ENCODE measurements around the gene SCIN. TPM values are rescaled to one million over a fixed set of nuclear protein-coding genes. Genes with fewer than 3 reads are reported as not detected.
A peak's percentile ranks its signal among the peaks of the same experiment; 100 is the strongest.
"Not testable (repeated sequence)": the region's sequence is repeated elsewhere in the genome, so short reads cannot be mapped to it uniquely, and the experiment has no call there.

The SCIN gene
- polyA plus RNA-seq, 10 donors: 0.28 to 1.4 (median 0.80) TPM

DNA sequence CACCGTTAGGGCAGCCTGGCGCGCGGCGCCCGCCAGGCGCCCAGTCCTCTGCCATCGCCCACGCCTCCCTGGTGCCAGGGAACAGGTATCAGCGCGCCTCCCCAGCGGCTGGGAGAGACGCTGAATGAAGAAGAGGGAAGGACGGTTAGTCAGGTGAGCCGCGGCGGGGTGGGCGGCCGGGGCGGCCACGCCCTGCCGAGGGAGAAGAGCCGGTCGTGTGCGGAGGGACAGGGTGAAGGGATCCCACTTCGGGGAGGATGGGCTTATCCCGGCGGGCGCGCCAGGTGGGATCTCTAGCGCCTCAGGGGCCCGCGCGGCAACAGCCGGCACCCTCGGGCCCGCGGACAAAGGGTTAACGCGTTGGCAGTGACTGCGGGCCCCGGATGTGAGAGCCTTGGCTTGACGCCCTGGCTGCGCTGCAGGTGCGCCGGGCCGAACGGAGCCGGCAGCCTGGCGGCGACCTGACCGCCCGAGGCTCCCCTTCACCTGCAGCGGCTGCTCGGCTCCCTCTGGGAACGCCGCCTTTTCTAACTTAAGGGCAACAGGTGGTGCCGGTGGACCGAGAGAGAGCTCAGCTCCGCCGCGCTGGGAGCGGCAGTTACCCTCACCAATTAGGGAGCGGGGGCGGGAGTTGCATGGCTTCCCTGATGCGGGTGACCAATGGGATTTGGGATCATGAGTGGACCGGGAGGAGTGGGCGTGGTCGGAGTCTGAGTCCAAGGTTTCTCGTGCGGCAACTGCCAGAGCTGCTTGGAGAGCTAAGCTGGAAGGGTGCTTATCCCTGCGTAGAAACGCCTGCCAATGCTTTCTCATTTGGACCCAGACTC lies 116.6 kb downstream of the SCIN start, which contains the start of gene ARL4A:
ARL4A (plus strand) TSS at position 743 of the 827 bp plus-strand sequence. CDS start 622 bp downstream, outside the sequence.
- peak; percentile 98 to 99 (median 99) for DNase-seq

DNA sequence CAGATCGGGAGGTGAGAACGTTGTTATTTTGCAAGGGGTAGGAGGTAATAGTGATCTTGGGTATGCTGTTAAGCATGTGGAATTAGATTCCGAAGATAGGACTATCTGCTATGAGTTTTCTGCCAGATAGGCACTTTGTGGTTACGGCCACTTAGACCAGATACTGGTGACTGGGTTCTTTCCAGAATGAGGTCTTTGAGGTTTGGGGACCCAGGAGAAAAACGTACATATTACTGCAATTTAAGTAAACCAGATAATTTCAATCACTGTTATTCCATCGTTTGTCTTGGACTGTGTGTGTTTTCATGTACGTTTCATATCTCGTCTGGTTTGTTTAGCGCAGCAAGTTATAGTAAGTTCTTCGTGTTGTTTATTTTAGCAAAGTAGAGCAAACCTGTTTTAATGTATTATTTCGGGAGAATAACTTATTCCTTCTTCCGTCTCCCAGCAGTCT lies 117.2 kb downstream of the SCIN start:
- DNase-seq: no peak

DNA sequence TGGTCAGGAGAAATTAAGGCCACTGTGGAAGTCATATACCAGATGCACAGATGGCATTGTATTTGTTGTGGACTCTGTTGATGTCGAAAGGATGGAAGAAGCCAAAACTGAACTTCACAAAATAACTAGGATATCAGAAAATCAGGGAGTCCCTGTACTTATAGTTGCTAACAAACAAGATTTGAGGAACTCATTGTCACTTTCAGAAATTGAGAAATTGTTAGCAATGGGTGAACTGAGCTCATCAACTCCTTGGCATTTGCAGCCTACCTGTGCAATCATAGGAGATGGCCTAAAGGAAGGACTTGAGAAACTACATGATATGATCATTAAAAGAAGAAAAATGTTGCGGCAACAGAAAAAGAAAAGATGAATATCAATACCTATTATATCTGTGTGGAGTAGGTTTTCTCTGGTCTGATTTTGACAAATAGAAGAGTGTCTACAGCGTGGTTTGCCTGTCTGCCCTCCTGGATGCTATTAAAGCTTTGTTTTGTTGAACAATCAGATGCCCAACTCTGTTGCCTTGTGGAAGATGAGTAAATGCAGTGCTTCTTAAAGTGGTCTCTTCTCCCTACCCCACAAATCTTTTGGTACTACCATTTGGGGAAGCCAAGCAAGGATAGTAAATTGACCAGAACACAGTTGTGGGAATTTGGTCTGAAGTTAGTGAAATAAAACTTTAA lies 118.1 kb downstream of the SCIN start:
- not testable (repeated sequence) for DNase-seq

DNA sequence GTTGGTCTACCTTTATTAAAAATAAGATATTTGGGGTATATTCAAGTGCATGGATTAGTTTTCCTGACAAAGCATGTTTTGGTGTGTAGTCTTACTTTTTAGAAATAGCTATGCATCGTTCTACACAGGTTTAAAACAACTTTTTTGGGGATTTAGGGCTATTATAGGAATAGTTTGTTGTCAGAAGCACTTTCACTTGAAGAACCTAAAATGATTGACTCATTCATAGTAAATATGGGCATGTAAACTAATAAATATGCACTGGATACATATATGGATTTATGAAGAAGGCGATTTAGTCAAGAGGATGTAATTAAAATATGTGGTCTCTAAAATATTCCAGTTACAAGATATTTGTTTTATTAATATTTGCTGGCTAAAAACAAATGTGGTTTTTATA lies 118.9 kb downstream of the SCIN start:
- DNase-seq: no peak

DNA sequence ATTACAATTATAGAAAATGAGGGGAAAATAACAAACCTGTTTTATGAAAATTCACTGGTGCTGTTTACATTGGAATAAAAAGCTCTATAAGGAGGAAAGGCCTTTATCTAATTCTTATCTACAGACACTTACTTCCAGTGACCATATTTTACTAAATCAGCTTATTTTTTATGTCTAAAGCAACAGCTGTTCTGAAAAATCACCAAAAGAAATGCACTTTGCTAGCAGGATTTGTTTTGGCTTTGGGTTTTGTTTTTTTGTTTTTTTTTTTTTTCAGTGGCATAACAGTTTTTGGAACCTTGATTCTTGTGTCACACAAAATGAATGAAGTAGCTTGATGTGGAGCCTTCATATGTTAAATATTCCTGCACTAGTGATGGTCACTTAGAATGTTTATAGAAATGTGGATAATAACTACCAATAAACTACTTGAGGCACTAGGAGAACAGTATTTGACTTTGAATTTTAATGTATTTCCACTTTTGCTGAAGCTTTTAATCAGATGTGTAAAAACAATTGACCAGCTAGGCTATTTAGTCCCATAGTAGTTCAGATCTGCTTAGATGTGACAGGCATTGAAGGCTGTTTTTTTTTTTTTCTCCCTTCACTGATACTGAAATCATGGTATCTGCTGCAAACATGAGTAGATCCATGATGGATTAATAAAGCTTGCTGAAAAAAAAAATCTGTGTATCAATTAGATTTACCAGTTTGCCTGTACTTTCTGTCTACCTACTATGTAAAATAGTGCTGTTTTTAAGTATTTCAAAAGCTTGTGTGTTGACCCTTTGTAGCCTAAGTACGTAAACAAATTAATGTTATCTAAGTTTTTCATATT lies 119.7 kb downstream of the SCIN start:
- peak in 1 of 3 donors; percentile 7 for DNase-seq

DNA sequence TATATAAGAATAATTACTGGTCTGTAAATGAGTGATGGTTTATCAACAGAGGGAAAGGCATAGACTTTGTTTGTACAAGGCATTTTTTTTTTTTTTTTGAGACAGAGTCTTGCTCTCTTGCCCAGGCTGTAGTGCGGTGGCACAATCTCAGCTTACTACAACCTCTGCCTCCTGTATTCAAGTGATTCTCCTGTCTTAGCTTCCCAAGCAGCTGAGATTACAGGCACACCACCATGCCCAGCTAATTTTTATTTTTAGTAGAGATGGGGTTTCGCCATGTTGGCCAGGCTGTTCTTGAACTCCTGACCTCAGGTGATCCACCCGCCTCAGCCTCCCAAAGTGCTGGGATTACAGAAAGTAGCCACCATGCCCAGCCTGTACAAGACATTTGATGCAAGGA lies 120.9 kb downstream of the SCIN start:
- not testable (repeated sequence) for DNase-seq

DNA sequence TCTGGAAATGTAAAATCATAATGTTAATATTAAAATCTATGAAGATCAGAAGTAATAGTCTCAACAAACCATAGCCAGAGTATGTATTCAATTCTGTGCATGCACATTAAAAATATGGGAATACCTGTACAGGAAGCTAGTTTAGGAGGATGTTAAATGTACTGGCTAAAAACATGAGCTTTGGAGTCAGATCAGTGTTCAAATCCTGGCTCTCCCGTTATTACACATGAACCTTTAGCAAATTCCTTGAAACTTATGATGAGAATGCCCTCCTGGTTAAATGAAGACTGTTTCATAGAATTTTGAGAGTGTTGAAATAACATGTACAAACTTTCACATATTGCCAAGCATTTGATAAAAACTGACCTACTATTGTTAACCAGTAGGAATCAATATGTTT lies 121.5 kb downstream of the SCIN start:
- no peak for DNase-seq

DNA sequence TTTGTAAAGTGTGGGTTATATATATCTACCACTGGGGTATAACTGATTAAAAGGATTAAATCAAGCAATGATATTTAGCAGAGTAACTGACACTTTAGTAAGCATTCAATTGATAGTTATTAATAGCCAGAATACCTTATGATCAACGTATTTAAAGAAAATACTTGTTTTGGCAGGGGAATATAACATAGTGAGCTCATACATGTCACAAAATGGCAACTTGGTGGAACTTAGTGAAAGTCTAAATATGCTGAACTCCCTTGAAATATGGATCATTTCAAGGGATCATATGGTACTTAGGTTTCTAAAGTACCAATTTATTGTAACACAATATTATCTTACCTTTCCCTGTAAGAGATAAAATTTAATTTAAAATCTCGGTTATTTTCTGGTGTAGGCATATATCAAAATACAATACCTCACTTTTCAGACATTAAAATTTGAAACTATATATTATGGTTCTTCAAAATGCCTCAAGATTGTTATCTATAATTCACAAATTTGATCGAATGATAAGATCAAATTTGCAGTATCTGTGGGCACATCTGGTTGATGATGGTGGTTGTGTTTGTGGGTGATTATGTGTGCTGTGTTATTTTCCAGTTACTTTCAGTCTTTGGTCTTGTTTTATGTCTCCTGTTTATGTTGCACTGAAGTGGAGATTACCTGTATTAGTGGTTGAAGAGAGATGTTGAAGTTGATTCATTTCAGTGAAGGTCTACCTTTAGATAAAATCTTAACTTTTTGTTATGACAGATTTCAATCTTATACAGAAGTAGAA lies 122.1 kb downstream of the SCIN start:
- DNase-seq: no peak

DNA sequence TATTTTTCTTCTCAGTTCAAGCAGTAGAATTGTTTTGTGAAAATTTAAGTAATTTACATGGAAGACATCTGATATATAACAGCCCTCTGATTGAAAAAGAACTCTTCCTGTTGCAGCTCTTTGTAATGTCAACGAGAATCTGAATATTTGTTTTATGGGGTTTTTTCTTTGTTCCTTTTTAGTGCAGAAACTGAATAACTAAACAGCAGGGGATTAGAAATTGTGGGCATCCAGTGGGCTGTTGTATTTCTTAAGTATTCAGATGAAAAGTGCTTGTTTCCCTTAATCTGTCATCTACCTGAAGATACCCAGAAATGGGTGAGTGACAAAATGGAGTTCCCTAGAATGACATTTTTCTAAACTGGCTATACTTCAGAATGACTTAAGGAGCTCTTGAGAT lies 124.3 kb downstream of the SCIN start:
- DNase-seq: no peak

DNA sequence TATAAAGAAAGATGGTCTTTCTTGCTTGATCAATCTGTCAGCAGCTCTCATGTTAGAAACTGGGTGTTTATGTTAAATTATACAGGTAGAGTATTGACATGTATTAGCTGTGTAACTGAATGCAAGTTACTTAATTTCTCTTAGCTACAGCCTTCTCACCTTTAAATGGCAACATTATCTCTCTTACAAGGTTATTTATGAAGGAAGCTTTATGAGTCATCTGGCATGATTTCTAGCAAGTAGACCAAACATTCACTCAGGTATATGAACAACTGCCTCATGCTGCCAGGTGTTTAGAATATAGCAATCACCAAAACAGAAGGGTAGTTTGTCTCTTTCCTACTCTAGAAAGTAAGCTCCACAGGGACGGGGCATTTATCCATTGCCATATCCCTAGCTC lies 125.4 kb downstream of the SCIN start:
- no peak for DNase-seq

DNA sequence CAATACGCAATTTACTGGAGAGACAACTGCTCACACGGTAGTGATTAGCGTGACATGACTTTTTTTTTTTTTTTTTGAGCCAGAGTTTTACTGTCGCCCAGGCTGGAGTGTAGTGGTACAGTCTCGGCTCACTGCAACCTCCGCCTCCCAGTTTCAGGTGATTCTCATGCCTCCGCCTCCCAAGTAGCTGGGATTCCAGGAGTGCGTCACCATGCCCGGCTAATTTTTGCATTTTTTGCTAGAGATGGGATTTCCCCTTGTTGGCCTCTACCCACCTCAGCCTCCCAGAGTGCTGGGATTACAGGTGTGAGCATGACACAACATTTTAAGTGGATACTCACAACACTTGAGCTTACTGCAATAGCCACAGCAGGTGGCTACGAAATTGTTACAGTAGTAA lies 128.8 kb downstream of the SCIN start:
- no peak for DNase-seq

DNA sequence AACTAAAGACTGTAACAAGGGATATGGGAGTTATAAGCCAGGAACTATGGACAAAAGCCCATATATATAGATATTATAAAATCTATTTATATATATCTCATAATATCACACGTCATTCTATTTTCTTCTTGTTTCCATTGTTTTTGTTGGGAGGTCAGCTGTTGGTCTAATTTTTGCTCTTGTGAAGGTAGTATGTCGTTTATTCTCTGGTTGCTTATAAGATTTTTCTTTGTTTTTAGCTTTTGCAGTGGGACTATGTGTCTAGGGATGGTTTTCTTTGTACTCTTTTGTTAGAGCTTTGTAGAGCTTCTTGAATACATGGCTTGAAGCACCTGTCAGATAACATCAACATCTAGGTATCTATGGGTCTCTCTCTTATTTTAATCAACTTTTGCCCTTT lies 130.9 kb downstream of the SCIN start:
- DNase-seq: no peak

DNA sequence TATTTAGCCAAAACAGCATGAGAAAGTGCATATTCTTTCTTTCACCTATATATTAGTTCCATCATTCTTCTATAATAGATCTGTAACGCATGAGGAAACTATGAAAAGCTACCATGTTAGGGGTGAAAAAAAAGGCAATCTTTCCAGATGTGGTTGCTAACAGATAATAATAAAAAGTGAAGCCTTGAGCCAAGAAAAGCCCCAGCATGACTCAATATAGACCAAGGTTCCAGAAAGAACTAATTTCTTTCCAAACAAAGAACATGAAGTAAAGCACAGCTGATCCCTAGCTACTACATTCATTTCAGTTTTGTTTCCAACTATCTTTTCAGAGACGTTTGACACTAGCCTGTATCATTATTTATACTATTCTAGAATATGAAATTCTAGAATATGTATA lies 133.4 kb downstream of the SCIN start:
- peak in 1 of 3 donors; percentile 32 for DNase-seq

DNA sequence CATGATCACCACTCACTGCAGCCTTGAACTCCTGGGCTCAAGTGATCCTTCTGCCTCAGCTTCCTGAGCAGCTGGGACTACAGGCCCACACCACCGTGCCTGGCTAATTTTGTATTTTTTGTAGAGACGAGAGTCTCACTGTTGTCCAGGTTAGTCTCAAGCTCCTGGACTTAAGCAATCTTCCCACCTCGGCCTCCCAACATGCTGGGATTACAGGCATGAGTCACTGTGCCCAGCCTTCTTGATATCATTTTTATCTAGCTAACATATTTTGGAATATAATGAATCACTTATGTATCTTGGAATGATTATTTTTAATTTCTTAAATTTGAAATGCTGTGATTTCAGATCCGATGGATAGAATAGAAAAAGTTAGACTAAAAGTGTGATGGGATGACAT lies 135.4 kb downstream of the SCIN start:
- DNase-seq: no peak

DNA sequence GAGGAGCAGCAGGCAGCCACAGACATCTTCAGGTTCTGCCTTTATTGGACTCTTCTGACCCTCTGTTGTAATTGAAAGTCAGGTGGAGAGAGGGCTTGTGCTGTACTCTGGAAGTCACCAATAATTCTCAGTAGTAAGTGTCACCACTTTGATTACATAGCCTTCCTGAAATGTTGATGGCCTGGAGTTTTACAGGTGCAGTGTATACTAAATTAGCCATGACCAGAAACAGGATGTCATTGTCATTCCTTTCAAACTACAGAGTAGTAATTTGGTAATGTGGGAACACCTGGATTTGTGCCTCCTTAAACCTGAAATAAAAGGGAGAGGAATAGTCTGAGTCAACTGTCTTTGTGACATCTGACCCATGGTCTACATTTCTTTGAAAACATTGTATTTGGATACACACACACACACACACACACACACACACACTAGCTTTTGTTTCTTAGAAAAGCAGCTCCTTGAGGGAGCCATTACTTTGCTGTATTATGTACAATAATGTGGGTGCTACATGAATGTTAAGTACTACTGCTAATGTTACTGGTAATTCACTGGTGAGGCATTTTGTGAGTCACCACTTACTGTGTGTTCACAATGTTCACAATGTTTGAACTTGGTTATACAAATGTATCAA lies 136.5 kb downstream of the SCIN start:
- DNase-seq: no peak

DNA sequence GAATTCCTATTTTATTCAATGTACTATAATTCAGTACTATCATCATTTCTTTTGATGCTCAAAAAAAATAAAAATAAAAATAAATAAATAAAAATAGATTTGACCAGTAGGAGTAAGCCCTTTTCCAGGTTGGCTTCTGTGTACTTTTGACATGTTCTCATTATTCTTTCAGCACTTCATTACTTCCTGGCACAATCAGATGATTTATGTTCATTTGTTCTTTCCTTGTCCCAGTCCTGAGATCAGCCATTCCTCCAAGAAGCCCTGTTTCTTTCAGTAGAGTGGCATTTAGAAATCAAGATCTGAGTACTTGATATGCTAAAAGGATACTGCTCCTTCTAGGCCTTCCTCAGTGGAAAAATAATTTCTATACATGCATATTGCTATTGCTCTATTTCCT lies 137.8 kb downstream of the SCIN start:
- no peak for DNase-seq

All from muscle of back (tissue), 11 donors.